GM18517 (cell line): ENCODE data around the gene TEDC1.

Experiments
- ATAC-seq: cut with Tn5 transposase; IDR thresholded peaks from one replicate; pipeline ENCODE4 v1.9.1; 2021; ENCODE audit warnings: mild to moderate bottlenecking, moderate library complexity; ENCODE audit not compliant: unreplicated experiment

The TEDC1 gene

DNA sequence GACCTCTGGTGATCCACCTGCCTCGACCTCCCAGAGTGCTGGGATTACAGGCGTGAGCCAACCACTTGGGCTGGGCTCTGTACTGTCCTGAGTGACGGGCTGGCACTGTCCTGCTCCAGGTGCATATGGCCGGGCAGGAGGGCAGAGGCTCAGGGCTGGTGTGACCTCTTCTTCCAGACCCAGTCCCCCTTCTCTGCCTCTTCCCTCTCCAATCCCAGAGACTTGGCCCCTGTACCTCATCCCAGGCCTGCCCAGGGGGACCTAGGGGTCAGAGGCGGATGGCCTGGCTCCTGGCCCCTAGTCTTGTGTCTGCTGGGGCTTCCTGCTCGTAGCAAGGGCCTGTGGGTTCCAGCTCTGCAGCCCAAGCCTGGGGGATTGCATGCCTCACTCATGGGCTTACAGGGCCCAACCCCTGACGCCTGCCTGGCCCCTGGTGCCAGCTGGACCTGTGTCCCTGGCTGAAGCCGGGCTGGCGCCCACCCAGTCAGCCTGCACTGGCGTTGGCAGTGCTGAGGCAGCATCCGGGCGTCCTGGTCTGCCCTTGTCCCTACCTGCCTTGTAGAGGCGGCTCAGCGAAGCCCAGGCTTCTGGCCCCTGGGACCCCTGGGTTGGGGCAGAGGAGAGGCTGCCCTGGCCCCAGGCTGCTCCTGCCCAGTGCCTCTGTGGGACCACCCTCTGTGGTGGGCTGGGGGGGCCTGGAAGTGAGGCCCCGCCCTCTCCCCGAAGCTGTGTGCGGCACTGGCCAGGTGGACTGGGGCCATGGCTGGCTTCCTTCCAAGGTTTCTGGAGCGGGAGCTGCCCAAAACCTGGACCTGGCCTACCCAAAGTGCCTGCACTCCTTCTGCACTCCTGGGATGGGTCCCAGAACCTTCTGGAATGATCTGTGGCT, 4.3 kb downstream of the TEDC1 start:
- no peak for ATAC-seq

DNA sequence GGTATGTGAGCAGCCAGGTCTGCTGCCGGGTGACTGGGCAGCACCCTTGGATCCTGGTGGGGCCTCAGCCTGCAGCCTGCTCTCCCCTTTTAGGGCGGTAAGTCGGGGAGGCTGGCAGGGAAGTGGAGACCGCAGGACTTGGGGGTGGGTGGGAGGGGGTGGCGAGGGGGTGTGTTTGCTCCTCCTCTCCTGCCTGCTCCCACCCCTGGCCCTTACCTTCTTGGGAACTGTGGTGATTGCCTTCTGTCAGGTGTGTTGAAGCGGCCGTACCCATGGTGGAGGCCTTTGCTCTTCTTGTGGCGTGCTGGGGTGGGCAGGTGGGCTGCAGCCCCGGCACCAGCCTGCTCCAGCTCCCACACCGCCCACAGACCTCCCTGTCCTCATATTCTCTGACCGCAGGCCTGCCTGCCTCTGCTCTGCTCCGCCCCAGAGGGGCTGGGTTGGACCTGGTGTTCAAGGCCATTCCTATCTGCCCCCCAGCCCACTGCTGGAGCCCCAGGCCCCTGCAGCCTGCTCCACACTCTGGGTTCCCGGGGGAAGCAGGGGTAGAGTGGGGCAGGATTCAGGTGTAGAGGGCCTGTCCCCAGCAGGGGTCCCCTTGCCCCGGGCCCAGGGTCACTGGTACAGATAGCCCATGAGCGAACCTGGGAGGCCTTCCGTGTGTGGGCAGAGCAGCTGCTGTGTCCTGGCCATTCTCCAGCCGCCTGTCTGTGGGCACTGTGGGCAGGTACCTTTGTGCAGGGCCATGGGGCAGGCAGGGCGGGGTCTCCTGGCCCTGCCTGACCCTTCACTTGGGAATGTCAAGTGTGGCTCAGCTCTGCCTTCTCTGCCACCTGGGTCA, 5.2 kb downstream of the TEDC1 start:
- ATAC-seq, result no peak

DNA sequence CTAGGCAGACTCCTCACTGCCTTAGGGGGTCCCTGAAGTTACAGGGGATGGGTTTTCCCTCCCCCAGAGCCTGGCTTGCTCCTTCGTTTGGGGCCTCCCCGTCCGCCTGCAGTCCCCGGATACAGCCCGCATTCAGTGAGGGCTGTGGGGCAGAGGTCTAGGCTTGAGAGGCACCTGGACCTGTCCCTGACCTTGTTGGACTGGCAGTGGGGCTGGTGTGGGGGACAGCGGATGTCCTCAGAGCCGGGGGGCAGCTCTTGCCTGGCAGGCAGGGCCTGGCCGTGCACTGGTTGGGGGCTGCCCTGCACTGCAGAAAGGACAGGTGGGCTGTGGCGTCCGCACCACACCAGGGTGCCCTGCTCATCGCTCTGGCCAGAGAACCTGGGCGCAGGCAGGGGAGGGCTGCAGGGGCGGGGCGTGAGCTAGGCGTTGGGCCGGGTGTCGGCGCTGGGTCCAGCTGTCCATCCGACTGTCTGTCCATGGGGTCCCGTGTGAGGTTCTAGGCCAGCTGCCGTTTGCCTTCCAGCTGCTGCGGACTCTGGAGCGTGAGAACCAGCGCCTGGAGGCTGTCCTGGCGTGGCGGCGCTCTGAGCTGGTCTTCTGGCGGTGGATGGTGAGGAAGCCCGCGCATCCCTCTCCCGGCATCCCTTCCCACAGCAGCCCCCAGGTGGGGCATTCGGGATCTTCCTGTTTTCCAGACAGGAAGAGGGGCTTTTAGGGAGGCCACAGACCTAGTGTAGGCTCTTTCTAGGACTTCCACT, 6.0 kb downstream of the TEDC1 start:
- no peak for ATAC-seq

GRCh38 chr14:105497671-105498429, 6.8 kb downstream of the TEDC1 start:
- ATAC-seq, result no peak

DNA sequence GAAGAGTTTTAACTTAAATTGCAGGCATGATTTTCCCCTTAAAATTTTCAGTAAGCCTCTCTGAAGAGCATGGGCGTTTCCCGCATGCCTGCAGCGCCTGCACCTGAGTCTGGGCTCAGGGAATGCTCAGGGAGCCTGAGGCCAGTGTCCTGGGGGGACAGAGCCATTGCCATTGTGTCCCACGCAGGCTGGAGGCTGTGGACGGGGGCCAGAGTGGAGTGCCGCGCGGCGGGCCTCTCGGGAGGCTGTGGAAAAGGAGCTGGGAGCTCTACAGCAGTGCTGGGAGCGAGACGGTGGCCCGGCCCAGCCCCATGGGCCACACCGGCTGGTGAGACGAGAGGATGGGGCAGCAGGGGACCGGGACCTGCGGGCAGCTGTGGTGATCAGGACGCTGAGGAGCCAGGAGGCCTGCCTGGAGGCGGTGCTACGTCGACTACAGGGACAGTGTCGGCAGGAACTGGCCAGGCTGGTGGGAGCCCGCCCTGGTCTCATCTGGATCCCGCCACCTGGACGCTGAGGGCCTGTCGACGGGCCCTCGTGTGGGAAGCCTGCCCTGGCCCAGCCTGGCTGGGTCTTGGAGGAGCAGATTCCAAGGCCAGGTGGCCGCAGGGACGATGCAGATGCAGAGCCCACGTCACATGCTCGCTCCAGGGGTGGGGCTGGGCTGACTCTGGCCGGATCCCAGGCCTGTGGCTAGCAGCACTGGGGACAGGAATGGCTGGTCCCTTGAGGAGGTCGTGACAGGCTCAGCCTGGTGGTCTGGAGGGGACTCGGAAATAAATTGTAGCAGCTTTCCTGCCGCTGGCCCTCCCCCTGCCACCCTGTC, 7.6 kb downstream of the TEDC1 start:
- no peak for ATAC-seq

- no peak for ATAC-seq
Observed at GRCh38 chr14:105499256-105500035, 8.4 kb downstream of the TEDC1 start.

DNA sequence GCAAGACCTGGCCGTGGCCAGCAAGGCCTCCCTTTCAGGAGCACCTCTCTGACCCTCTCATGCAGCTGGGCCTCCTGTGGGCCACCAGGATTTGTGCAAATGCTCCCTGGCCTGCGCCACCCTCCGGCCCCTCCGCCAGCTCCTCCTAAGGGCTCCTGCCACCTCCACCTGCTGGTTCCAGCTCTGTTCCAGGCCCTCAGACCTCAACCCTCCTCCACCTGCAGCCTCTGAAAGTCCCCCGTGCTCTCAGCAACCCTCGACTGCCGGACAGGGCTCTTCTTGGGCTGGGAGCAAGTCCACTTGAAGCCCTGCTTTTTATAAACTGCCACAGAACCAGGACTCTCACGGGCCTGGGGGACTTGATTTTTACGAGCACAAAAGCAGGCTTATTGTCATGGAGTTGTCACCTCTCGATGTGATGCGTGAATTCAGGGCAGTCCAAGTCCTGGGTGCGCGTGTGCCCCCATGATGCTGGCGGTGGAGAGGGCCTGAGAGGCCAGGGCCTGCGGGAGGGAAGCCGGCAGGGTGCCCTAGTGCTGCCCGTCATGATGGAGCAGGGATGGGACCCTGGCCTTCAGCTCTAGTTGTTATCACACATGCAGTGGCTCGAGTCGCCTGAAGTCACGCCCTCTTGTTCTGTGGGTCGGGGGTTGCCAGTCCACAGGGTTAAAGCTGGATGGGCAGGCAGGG, 9.1 kb downstream of the TEDC1 start:
- no peak for ATAC-seq

GRCh38 chr14:105500726-105501101, 9.7 kb downstream of the TEDC1 start:
- no peak for ATAC-seq

GRCh38 chr14:105501504-105502291, 10.7 kb downstream of the TEDC1 start:
- ATAC-seq, result no peak

- no peak for ATAC-seq
Observed at GRCh38 chr14:105502446-105503295, 11.6 kb downstream of the TEDC1 start.

- ATAC-seq, result no peak
Observed at GRCh38 chr14:105503296-105503640, 12.2 kb downstream of the TEDC1 start.

DNA sequence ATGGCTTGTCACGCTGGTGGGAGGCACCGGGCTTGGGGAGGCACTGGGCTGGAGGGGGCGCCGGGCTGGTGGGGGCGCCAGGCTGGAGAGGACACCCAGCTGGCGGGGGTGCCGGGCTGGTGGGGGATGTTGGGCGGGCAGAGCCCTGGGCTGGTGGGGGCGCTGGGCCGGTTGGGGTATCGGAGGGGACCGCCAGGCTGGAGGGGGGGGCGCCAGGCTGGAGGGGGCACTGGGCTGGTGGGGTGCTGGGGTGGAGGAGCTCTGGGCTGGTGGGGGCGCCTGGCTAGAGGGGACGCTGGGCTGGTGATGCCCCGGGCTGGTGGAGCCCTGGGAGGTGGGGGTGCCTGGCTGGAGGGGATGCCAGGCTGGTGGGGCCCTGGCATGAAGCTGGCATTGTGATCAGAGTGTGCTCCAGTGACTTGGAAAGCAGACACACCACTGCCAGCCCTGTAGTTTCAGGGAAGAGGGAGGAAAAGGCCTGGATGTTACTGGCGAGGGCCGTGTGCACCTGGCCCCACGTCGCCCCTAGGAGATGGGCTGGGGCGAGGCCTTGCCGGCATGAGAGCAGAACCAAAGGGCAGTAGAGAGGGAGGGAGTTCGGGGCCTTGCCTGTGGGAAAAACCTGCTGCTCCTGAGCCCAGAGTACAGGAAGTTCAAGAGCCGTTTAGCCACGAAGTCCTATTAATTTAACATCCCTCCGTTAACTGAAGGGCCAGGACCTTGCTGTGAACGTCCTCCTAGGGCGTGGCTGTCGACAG, 13.1 kb downstream of the TEDC1 start:
- ATAC-seq, result no peak

DNA sequence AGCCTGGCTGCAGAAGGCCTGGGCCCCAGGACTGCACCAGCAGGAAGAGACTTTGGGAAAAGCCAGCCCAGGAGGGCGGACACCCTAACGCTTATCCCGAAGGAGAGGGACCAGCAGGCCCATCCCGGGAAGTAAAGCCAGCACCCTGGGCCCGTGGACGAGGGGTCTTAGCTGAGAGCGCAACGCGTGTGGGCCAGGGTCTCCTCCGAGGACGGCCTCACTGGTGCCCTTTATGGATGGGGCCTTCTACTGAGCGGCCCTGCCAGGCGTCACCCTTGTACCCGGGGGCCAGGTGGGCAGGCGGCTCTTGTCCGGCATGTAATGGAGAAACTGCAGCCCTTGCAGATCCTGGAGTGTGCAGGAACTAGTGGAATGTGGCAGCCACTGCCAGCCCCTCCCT, 14.1 kb downstream of the TEDC1 start:
- no peak for ATAC-seq

GRCh38 chr14:105507247-105507646, 16.2 kb downstream of the TEDC1 start:
- no peak for ATAC-seq

- no peak for ATAC-seq
Observed at GRCh38 chr14:105508069-105508468, 17.0 kb downstream of the TEDC1 start.

DNA sequence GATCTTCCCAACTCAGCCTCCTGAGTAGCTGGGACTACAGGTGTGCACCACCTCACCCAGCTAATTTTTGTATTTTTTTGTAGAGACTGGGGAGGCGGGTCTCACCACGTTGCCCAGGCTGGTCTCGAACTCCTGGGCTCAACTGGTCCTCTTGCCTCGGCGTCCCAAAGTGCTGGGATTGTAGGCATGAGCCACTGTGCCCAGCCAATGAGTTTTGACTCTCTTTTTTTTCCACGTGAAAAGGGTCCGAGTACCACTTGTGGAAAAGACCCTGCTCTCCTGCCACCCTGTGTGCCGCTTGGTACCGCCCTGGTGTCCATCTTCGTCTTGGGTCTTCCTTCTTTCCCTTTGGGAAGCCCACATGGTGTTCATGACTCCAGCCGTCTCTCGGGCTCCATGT, 17.6 kb downstream of the TEDC1 start:
- no peak for ATAC-seq
